Measurements from ENCODE around the gene PTTG1. TPM values are rescaled to one million over a fixed set of nuclear protein-coding genes. Genes with fewer than 3 reads are reported as not detected.
A peak's percentile ranks its signal among the peaks of the same experiment; 100 is the strongest.

The PTTG1 gene
- total and polyA plus RNA-seq, 2 donors, result 6.5 to 51.3 TPM

DNA sequence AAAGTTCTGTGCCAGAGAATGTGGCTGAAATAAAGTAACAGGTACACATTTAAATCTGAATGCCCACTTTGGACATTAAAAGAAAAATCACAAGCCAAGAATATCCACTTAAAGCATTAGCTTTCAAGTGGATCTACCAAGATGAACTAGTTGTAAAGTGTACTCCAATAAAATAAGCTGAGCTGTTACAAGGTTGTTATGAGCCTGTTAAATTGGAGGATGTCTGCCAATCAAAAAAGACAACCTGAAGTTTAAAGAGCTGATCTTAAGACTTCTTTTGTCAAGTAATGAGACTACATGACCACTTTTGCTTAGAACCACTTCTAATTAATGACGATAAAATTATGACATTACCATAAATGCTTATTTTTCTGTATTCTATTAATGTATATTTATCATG is 24.2 kb upstream of the PTTG1 start:
- no peaks in the 10 kb centered on the region for H3K36me3 ChIP-seq (ENCODE audit: insufficient read depth)
- DNase-seq (ENCODE audit: extremely low spot score), result no peak
- no peaks in the 10 kb centered on the region for H3K4me1 ChIP-seq (ENCODE audit: insufficient read depth)
- WGBS, result 97% methylated on average over 1 of the region's 1 CpG
- no peak overlapping the region for H3K27ac ChIP-seq (ENCODE audit: low read depth)
- H3K4me3 ChIP-seq (ENCODE audit: low read depth, low read length), result no peak overlapping the region

DNA sequence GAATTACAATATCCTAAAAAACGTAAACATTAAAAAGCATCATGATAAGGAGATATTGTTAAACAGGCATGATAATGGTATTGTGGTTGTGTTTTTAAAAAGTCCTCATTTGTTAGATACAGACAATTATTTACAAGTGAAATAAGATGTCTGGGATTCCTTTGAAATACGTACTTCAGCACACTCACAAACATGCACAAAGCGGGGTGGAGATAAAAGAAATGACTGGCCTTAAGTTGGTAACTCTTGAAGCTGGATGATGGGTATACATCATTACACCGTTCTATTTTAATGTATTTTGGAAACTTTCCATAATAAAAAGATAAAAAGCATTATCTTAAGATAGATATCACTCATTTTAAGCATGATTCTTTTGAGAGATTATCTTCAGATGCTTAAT is 22.8 kb upstream of the PTTG1 start:
- WGBS, result 23% methylated on average over 4 of the region's 4 CpGs
- H3K27ac ChIP-seq (ENCODE audit: low read depth), result no peak overlapping the region
- DNase-seq (ENCODE audit: extremely low spot score), result no peak
- H3K4me3 ChIP-seq (ENCODE audit: low read depth, low read length), result no peak overlapping the region
- no peaks in the 10 kb centered on the region for H3K4me1 ChIP-seq (ENCODE audit: insufficient read depth)
- H3K36me3 ChIP-seq (ENCODE audit: insufficient read depth), result peaks cover under 1% of the 10 kb centered on the region

DNA sequence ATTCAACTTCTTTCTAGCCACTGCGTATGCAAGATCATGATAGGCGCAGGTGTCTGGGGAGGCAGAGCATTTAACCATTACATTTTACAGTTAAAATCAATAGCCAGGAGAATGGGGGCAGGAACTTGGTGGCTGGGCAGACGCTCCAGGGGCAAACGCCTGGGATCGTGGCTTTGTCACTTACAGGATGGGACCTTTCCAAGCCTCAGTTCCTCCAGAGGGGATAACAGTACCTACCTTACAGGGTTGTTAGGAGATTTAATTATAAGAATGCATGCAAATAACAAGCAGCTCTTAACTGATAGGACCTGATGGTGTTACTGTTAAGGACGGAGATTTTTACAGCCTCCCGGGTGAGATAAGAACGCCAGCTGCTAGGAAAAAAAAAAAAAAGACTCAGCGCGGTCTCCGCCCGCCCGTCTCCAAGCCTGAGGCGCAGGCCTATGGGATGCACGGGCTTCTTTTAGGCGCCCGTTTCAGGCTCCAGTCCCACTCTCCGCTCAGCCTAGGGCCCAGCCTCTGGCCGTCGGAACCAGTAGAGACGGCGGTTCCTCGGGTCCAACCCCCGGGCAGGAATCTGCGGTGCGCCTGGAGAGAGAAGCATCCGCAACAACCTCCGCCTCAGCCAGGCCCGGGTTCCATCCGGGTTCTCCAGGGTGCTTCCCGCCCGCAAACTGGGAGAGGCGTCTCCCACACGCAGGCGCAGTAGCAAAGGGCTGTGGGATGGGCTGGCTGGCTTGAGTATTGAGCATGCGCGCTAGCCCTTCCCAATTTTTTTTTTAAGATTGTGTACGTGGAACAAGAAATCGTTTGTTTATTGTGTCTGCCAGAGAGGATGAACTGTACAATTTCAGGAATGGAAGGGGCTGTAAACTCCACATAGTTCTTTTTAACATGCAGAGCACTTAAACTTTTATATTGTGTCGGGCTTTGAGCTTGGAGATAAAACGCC is 22.0 kb upstream of the PTTG1 start, which contains the start of gene FAM200C:
FAM200C (minus strand) TSS at position 653 of the 952 bp plus-strand sequence. CDS start 4,564 bp downstream, outside the sequence.
- Histone ChIP-seq H3K36me3 (ENCODE audit: insufficient read depth) (peaks cover 4% of the 10 kb centered on the region), H3K27ac (ENCODE audit: low read depth) (peak within 1 kb of the TSS; percentile 96), H3K4me1 (ENCODE audit: insufficient read depth) (no peaks in the 10 kb centered on the region), H3K4me3 (ENCODE audit: low read depth, low read length) (peak within 1 kb of the TSS; percentile 81)
- DNase-seq (ENCODE audit: extremely low spot score), result peak; percentile 93
- under 1% methylated on average over 41 of the region's 41 CpGs for WGBS

DNA sequence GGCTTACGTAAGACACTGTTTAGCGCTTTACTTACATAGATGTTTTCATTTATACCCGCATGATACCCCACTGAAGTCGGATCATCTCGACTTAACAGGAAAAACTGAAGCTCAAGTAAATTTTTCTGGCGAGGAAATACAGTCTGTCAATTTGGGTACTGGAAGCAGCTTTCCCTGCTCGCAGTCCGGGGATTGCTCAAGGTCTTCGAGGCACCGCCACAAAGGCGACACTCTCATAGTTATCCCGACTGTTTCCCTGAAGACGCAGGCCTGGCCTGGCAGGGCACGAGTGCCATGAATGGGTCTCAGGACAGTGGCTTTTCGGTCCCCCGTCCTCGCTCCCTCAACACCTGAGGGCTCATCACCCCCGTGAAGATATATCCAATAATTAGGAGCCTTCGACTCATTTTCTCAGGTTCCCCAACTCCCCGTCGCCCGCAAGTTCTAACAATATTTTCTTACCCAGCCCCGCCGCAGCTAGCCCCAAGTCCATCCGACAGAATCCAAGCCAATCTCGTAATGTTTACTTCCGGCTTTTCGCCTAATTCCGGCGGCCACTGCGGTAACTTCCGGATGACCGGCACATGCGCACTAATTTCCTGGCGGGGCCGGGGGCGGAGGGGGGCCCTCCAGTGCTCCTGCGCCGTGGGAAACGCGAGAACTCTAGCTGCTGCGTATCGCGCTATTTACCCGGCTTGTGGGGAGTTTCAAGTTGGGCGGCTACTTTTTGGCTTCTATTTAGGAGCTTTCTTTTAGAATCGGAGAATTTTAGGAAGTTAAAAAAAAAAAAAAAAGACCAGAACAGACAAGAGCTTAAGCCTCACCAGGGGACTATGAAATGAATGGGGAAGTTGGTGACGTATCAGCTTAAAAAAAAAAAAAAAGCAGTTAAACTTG is 2.8 kb upstream of the PTTG1 start, which contains the start of gene SLU7:
SLU7 (minus strand) TSS at position 521 of the 897 bp plus-strand sequence. CDS start 3,787 bp downstream, outside the sequence.
- Histone ChIP-seq H3K36me3 (ENCODE audit: insufficient read depth) (no peaks in the 10 kb centered on the region), H3K27ac (ENCODE audit: low read depth) (peak within 1 kb of the TSS; percentile 81), H3K4me3 (ENCODE audit: low read depth, low read length) (peak within 1 kb of the TSS; percentile 66), H3K4me1 (ENCODE audit: insufficient read depth) (no peaks in the 10 kb centered on the region)
- peak; percentile 93 for DNase-seq (ENCODE audit: extremely low spot score)
- WGBS, result under 1% methylated on average over 48 of the region's 48 CpGs

DNA sequence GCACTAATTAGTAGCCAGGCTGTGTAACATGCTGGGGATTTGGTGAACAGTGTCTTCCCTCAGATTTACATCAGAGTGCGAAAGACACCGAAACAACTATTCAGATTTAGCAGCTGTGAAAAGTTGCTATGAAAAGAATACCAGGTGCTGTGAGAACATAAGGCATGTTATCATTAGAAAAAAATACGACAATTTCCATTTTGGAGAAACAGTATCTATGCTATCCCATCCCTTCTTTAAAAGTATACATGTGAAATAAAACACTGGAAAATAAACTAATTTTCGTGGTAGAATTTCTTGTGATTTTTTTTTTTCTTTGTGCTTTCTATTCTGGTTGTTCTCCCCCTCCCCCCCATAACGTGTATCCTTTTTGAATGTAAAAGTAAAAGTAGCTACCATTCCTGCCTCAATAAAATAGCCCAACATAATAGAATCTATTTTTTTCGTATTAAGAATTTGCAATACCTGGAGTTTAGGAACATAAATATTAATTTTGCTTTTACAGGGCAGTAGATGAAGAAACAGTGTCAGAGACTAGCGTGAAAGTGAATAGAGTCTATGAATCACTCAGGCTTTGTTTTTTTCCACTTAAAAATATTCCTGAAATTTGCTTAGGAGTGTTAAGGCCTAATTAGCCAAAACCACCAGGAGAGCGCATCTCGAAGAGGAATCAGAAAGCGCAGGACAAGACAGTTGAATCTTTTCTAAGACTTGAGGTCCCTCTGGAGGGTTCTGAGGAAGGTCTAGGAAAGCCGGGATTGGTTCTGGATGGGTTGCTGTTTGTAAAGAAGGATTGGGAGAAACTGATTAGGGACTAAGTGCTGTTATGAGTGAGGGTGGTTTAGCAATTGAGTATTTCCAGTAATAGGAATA is 2.0 kb upstream of the PTTG1 start:
- Histone ChIP-seq H3K4me1 (ENCODE audit: insufficient read depth) (no peaks in the 10 kb centered on the region), H3K27ac (ENCODE audit: low read depth) (no peak overlapping the region), H3K4me3 (ENCODE audit: low read depth, low read length) (peak overlapping the region; percentile 66), H3K36me3 (ENCODE audit: insufficient read depth) (no peaks in the 10 kb centered on the region)
- DNase-seq (ENCODE audit: extremely low spot score), result no peak
- WGBS, result 44% methylated on average over 11 of the region's 11 CpGs

DNA sequence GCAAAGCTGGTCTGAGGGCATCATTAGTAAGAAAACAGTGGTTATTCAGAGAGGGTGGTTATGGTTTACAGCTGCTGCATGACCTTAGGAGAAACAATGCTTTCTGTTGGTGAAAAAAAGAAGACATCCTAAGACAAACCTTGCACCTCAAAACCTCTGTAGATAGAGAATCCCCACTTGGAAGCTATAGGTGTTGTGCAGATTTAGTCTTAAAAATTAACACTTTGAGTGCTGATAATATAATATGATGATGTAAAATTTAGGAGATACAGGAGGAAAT is 1.4 kb upstream of the PTTG1 start:
- Histone ChIP-seq H3K4me3 (ENCODE audit: low read depth, low read length) (no peak overlapping the region), H3K36me3 (ENCODE audit: insufficient read depth) (no peaks in the 10 kb centered on the region), H3K4me1 (ENCODE audit: insufficient read depth) (no peaks in the 10 kb centered on the region), H3K27ac (ENCODE audit: low read depth) (no peak overlapping the region)
- DNase-seq (ENCODE audit: extremely low spot score), result no peak

DNA sequence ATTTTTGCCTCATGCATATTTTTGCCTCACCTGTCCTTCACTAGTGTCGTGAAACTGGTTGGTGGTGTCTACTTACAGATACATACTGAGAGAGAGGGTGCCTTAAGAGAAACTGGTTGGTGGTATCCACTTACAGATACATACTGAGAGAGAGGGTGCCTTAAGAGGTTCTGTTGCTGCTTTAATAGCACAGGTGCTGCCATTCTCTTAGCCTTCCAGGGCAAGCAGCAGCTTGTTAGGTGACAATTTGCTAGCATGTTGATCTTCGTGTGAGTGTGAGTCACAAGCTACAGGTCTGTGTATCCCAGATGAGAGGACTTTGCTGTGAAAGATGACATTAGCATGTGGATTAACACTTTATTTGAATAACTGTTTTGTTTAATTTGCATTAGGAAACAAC is 1.4 kb downstream of the PTTG1 start:
- H3K27ac ChIP-seq (ENCODE audit: low read depth), result no peak overlapping the region
- H3K4me3 ChIP-seq (ENCODE audit: low read depth, low read length), result no peak overlapping the region
- H3K4me1 ChIP-seq (ENCODE audit: insufficient read depth), result no peaks in the 10 kb centered on the region
- no peaks in the 10 kb centered on the region for H3K36me3 ChIP-seq (ENCODE audit: insufficient read depth)
- WGBS, result 55% methylated on average over 2 of the region's 2 CpGs
- no peak for DNase-seq (ENCODE audit: extremely low spot score)

DNA sequence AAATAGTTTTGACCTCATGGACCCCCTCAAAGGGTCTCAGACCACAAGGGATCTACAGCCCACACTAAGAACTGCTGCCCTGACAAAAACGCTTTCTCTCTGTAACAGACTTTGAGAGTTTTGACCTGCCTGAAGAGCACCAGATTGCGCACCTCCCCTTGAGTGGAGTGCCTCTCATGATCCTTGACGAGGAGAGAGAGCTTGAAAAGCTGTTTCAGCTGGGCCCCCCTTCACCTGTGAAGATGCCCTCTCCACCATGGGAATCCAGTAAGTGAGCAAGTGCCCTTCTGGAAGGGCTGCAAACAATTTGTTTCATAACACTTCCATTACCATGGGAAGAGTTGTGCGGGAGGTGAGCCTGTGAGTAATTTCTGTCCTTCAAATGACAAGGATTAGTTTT is 6.0 kb downstream of the PTTG1 start:
- Histone ChIP-seq H3K27ac (ENCODE audit: low read depth) (no peak overlapping the region), H3K36me3 (ENCODE audit: insufficient read depth) (no peaks in the 10 kb centered on the region)
- 97% methylated on average over 4 of the region's 4 CpGs for WGBS

DNA sequence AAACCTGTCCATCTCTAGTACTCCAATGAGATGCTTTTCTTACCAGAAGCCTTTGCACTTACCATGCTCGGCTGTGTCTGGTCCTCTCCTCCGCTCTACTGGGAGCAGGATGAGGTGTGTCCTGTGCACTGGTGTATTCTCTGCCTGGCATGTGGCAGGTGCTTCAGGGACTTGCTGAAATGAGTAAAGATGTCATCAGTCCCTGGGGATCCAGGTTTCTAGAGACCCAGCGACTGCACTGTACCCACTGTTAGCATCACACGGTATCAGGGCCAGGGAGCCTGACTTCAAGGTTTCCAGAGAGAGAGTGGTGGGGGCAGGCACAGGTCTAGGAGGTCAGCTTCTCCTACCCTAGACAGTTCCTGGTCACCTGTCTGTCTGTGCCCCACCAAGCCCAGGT is 10.5 kb downstream of the PTTG1 start:
- H3K27ac ChIP-seq (ENCODE audit: low read depth), result no peak overlapping the region
- no peaks in the 10 kb centered on the region for H3K36me3 ChIP-seq (ENCODE audit: insufficient read depth)
- WGBS, result 97% methylated on average over 4 of the region's 4 CpGs
- DNase-seq (ENCODE audit: extremely low spot score), result no peak
- H3K4me3 ChIP-seq (ENCODE audit: low read depth, low read length), result no peak overlapping the region
- H3K4me1 ChIP-seq (ENCODE audit: insufficient read depth), result no peaks in the 10 kb centered on the region

More for the DNA sequence above, 6.0 kb downstream of the PTTG1 start:
- no peak for DNase-seq (ENCODE audit: extremely low spot score)
- H3K4me1 ChIP-seq (ENCODE audit: insufficient read depth), result no peaks in the 10 kb centered on the region
- no peak overlapping the region for H3K4me3 ChIP-seq (ENCODE audit: low read depth, low read length)

DNA sequence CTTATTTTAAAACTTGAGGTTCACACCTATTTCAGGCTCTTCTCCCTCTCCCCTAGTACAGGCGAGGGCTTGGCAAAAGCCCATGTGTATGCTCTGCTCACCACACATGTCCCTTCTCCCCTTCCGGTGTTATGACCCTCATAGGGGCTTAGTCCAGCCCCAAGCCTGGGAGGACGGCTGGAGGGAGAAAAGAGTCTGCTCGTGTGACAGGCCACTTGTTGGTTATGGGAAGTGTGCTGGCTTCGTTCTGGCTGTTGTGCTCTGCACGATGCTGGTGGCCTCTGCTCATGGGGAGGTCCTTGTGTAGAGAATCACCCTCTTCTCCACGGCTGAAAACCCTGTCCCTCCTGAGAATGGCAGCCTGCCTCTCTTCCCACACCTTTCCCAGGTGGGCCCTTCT is 11.1 kb downstream of the PTTG1 start:
- no peak for DNase-seq (ENCODE audit: extremely low spot score)
- no peaks in the 10 kb centered on the region for H3K36me3 ChIP-seq (ENCODE audit: insufficient read depth)
- no peaks in the 10 kb centered on the region for H3K4me1 ChIP-seq (ENCODE audit: insufficient read depth)
- WGBS, result 85% methylated on average over 7 of the region's 7 CpGs
- no peak overlapping the region for H3K4me3 ChIP-seq (ENCODE audit: low read depth, low read length)
- H3K27ac ChIP-seq (ENCODE audit: low read depth), result no peak overlapping the region

DNA sequence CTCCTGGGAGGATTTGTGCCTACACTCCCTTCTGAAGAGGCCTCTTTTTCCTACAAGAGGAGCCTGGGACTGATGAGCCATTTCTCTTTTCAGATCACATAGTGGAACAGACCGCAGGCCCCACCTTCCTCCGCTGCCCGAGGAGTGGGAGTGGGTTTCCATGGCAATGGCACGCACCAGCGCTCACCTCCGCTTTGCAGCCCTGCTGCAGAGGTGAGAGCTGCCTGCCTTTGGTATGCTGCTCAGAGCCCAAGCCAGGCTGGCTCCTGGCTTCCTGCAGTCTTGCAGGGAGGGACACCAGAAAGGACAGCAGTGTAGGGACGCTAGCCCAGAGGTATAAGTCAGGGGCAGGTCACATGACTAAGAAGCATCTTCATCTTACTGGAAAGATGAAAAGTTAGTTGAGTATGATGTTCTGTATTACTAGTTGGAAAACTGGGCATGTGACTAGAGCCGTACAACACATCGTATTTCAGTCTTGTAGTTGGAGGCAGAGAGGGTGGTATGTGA is 12.4 kb downstream of the PTTG1 start:
- Histone ChIP-seq H3K4me3 (ENCODE audit: low read depth, low read length) (no peak overlapping the region), H3K36me3 (ENCODE audit: insufficient read depth) (no peaks in the 10 kb centered on the region), H3K4me1 (ENCODE audit: insufficient read depth) (no peaks in the 10 kb centered on the region), H3K27ac (ENCODE audit: low read depth) (no peak overlapping the region)
- DNase-seq (ENCODE audit: extremely low spot score), result no peak
- 56% methylated on average over 9 of the region's 9 CpGs for WGBS

DNA sequence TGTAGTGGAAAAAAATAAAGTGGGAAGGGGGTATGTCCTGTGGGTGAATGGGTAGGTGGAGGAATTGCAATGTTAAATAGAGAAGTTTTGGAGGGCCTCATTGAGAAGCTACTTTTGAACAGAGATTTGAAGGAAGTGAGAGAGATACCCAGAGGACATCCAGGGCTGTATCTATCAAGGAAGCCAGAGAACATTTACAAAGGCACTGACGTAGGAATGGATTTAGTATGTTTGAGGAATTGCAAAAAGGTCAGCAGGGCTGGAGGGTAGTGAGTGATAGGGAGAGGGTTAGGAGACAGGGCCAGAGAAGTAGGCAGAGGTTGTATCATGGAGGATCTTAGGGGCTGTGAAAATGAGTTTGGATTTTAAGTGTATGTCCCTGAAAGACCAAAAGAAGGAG is 13.9 kb downstream of the PTTG1 start:
- H3K4me3 ChIP-seq (ENCODE audit: low read depth, low read length), result no peak overlapping the region
- H3K27ac ChIP-seq (ENCODE audit: low read depth), result no peak overlapping the region
- no peak for DNase-seq (ENCODE audit: extremely low spot score)
- no peaks in the 10 kb centered on the region for H3K4me1 ChIP-seq (ENCODE audit: insufficient read depth)
- WGBS, result 78% methylated on average over 1 of the region's 1 CpG
- no peaks in the 10 kb centered on the region for H3K36me3 ChIP-seq (ENCODE audit: insufficient read depth)

DNA sequence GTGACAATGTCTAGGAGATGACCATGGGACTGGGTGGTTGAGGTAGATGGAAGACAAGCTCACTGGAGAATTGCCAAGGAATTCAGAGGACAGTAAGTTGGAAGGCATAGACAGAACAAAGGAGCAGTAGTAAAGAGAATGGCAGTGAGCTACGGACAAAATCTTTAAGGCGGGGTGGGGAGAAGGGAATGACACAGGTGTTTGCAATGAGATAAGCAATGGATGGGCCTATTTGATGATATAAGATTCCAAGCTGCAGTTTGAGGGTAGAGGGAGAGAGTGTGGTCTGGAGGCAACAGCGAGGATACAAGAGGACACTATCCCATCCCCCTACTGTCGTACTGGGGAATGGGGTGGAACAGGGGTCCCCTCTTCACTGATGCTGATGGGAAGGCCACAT is 14.4 kb downstream of the PTTG1 start:
- no peaks in the 10 kb centered on the region for H3K4me1 ChIP-seq (ENCODE audit: insufficient read depth)
- no peak overlapping the region for H3K4me3 ChIP-seq (ENCODE audit: low read depth, low read length)
- H3K27ac ChIP-seq (ENCODE audit: low read depth), result no peak overlapping the region
- no peaks in the 10 kb centered on the region for H3K36me3 ChIP-seq (ENCODE audit: insufficient read depth)
- DNase-seq (ENCODE audit: extremely low spot score), result no peak
- WGBS, result 93% methylated on average over 4 of the region's 4 CpGs

Measured in urinary bladder (tissue), 4 donors.